ENCODE results near the gene E4F1.

E4F1 gene

DNA sequence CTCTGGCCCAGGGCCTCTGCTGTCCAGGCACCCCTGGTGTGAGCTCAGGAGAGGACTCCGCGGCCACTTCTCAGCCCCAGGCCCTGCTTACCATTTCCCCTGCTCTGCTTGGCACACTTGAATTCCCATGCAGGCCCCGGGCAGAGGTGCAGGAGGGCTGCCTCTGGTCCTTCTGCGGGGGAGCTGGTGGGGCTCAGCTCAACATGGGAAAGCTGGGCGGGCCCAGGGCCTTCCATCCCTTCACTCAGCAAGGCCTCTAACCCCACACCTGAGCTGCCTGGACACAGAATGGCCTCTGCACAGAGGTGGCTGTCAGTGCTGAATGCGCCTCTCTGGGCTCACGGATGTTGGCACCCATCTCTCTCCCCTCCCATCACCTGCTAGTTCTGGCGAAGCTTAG is 57.1 kb downstream of the E4F1 start:
- H3K4me3 Mint-ChIP-seq = no peak overlapping the region
- DNase-seq = no peak
- H3K27me3 Mint-ChIP-seq = no peaks in the 10 kb centered on the region
- H3K4me1 Mint-ChIP-seq = no peaks in the 10 kb centered on the region
- CTCF ChIA-PET = interaction anchor here (0.6 to 0.7 kb wide), 2 partner anchors 10 to 49 kb away, joined by 3 read pairs; no protein-coding TSS in a partner anchor
- no peaks in the 10 kb centered on the region for H3K9me3 Mint-ChIP-seq
- H3K27ac Mint-ChIP-seq = no peak overlapping the region
- no peaks in the 10 kb centered on the region for H3K36me3 Mint-ChIP-seq

DNA sequence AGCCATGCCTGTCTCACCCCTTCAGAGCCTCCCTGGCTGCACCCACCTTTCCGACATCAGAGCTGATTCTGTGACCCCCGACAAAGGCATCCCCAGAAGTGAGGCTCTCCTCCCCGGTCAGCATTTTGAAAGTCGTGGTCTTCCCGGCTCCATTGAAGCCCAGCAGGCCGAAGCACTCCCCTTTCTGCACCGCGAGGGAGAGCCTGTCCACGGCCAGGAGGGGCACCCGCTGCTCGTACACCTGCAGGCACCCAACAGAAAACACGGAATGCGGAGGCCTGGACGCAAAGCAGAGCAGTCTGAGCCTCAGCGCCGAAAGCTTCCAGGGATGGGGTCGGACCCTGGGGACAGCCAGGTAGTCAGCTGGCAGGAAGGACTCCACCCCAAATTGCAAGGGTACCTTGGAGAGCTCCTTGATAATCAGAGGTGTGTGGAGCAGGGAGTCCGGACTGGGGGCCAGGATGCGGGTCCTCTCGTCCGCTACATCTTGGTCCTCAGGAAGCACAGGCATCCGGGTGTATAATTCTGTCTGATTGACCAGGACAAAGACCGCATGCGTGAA is 57.7 kb downstream of the E4F1 start:
- Mint-ChIP-seq H3K4me3 (no peak overlapping the region), H3K27me3 (no peaks in the 10 kb centered on the region), H3K9me3 (no peaks in the 10 kb centered on the region), H3K4me1 (no peaks in the 10 kb centered on the region), H3K27ac (no peak overlapping the region), H3K36me3 (no peaks in the 10 kb centered on the region)
- no peak for DNase-seq
- CTCF ChIA-PET = no interaction called here

DNA sequence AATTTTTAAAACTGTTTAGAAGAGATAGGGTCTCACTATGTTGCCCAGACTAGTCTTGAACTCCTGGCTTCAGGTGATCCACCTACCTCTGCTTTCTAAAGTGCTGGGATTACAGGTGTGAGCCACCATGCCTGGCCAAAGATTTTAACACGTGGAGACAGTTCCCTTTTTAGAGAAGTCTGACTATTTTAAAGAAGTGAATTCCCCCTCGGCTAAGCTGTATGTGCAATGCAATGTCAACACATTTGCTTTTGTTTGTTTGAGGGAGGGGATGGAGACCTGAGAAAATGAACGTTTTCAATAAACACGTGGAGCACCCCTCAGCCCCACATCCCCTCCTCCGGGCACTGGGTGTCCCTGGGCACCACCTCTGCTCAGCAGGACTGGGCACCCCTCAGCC is 58.9 kb downstream of the E4F1 start:
- H3K27me3 Mint-ChIP-seq = no peaks in the 10 kb centered on the region
- no peaks in the 10 kb centered on the region for H3K9me3 Mint-ChIP-seq
- no peaks in the 10 kb centered on the region for H3K4me1 Mint-ChIP-seq
- no peak overlapping the region for H3K4me3 Mint-ChIP-seq
- DNase-seq = no peak
- H3K36me3 Mint-ChIP-seq = no peaks in the 10 kb centered on the region
- CTCF ChIA-PET = no interaction called here
- H3K27ac Mint-ChIP-seq = no peak overlapping the region

DNA sequence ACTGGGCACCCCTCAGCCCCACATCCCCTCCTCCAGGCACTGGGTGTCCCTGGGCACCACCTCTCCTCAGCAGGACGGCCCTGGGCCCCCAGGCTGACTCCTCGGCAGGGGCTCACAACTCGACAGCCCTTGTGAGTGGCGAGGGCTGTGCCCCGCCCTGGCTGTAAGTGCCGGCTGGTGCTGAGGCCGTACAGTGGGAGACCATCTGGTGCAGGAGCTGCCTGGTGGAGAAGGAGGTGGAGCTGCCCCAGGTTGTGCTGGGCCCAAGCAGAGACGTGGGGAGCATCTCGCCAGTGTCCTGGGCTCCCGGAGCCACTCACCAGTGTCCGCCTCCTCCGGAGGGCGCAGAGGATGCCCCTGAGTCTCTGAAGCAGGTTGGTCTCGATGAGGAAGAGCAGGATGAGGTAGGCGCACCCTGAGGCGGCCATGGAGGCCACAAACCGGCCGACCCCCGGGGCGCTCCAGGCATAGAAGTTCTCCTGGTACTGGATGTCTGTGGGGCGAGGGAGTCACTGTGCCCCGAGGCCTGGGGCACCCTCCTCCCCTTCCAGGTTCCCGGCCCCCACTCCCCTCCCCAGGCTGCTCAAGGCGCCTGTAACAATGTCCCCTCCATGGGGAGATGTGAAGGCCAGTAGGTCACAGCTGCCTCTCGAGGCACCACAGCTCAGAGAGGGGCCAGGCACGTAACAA is 59.6 kb downstream of the E4F1 start:
- Mint-ChIP-seq H3K4me3 (no peak overlapping the region), H3K4me1 (no peaks in the 10 kb centered on the region), H3K36me3 (no peaks in the 10 kb centered on the region), H3K27me3 (no peaks in the 10 kb centered on the region), H3K9me3 (no peaks in the 10 kb centered on the region), H3K27ac (no peak overlapping the region)
- no peak for DNase-seq
- CTCF ChIA-PET = no interaction called here

DNA sequence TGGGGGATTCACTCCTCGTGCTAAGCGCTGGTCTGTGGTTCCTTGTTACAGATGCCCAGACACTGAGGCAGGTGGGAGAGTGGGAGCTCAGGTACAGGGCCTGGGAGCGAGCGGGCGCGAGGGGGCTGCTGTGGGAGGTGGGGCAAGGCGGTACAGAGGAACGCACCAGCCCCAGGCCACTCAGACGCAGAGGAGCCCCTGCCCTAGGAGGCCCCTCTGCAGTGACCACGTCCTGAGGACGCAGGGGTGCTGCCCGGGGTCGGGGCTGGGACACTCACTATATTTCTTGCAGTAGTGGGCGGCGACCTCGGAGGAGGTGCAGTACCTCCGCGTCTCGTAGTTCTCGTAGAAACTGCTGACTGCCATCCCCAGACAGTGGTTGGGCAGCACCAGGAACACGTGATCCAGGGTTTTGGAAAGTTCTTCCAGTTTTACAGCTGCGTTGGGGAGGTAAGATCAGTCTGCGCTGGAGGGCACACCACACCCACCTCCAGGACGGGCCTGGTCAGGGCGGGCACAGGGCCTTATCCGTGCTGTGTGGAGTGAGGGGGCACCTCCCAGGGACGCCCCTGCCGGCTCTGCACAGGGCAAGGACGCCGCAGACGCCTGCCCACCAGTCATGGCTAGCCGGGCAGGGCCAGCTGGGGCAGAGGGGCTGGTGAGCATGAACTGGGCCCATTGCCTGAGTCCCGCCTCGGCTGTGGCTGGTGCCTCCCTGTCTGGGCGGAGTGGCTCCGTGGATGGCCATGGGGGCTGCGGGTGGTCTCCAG is 60.8 kb downstream of the E4F1 start:
- no peaks in the 10 kb centered on the region for H3K36me3 Mint-ChIP-seq
- no peaks in the 10 kb centered on the region for H3K4me1 Mint-ChIP-seq
- H3K27me3 Mint-ChIP-seq = no peaks in the 10 kb centered on the region
- no peaks in the 10 kb centered on the region for H3K9me3 Mint-ChIP-seq
- H3K4me3 Mint-ChIP-seq = no peak overlapping the region
- no peak for DNase-seq
- CTCF ChIA-PET = no interaction called here
- H3K27ac Mint-ChIP-seq = no peak overlapping the region

DNA sequence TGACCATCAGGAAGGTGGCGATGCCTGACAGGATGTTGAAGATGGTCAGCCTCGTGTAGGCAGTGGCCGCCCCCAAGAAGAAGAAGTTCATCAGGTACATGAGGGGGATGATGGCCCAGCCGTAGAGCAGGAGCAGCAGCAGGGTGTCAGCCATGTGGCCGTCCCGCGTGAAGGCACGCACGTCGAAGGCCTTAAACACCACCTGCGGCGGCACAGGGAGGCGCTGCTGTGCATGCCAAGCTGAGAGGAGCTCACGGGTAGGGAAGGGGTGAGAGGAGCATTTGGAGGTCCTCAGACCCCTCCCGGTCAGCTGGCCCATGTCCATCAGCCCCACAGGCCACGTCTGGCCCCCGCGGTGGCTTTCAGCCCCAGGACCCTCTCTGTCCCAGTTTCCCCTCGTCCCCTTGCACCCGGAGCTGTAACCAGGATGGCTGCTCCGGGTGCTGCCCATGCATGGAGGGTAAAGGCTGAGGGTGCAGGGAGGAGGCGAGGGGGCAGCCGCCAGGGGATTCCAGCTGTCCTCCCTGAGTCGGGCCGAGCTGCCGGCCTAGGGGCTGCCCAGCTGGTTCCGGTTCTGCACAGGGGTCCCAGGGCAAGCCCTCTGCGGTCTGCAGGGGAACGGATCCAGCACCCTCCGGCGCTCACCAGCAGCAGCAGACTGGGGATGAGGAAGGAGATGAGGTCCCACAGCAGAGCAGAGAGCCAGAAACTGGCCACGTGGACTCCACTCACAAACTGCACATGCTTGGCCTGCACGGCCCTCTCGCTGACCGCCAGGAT is 61.6 kb downstream of the E4F1 start:
- no peak overlapping the region for H3K4me3 Mint-ChIP-seq
- no peaks in the 10 kb centered on the region for H3K27me3 Mint-ChIP-seq
- DNase-seq = no peak
- H3K9me3 Mint-ChIP-seq = no peaks in the 10 kb centered on the region
- CTCF ChIA-PET = no interaction called here
- H3K36me3 Mint-ChIP-seq = no peaks in the 10 kb centered on the region
- H3K4me1 Mint-ChIP-seq = no peaks in the 10 kb centered on the region
- no peak overlapping the region for H3K27ac Mint-ChIP-seq
